Sigmoid colon (tissue), 4 donors: Measurements from ENCODE around the gene MYH11.

Experiments used
- CTCF ChIP-seq, 4 experiments: fragments of 450-650 bp in 3 of 4; fragments of 200-600 bp in 1 of 4; IDR thresholded peaks; one replicate each; pipeline ENCODE4 v1.5.1; 2016 to 2019; ENCODE audit warnings: antibody characterized with exemption in 4 of 4, mild to moderate bottlenecking in 3 of 4, moderate library complexity in 2 of 4
- EP300 ChIP-seq, 4 donors: sonication (generic); formaldehyde crosslinking; IDR thresholded peaks; one replicate each; pipeline ENCODE4 v1.6.1; 2017; ENCODE audit warnings: antibody characterized with exemption in 4 of 4
- POLR2A ChIP-seq, 2 donors: fragments of 450-650 bp; IDR thresholded peaks; one replicate each; pipeline ENCODE4 v1.6.1; 2016; ENCODE audit warnings: antibody characterized with exemption in 2 of 2, mild to moderate bottlenecking in 2 of 2, moderate library complexity in 2 of 2
- POLR2AphosphoS5 ChIP-seq, 4 donors: sonication (generic); formaldehyde crosslinking; IDR thresholded peaks; one replicate each; pipeline ENCODE4 v1.6.1; 2017; ENCODE audit warnings: antibody characterized with exemption in 4 of 4

- TF ChIP-seq POLR2A (IDR thresholded peaks at IDR 0.05) (no peak), CTCF (IDR thresholded peaks at IDR 0.05) (no peak), EP300 (IDR thresholded peaks at IDR 0.05) (no peak), POLR2AphosphoS5 (IDR thresholded peaks at IDR 0.05) (peak in 2 of 4 donors; percentile 2 to 3)
Measured at GRCh38 chr16:15781650-15782049, 75.2 kb downstream of the MYH11 start.
